ENCODE results near the gene CNTNAP1. TPM values are rescaled to one million over a fixed set of nuclear protein-coding genes. Genes with fewer than 3 reads are reported as not detected.

The CNTNAP1 gene
- total and polyA plus RNA-seq, 9 of the 15 experiments (the other 6 are each of a cell fraction or from before 2014, with no cell fraction given): 0.10 to 1.8 (median 0.62) TPM

GRCh38 chr17:42677921-42678781 is 4.2 kb upstream of the CNTNAP1 start (continued):
- TF ChIP-seq TEAD2 (tag; IDR thresholded peaks at IDR 0.05): no peak
- TF ChIP-seq BRD4 (IDR thresholded peaks at IDR 0.05): no peak
- TF ChIP-seq ZNF324 (CRISPR knock-in tag; IDR thresholded peaks at IDR 0.05): no peak
- no peak for TF ChIP-seq HLTF (IDR thresholded peaks at IDR 0.05)
- TF ChIP-seq RBM25 (IDR thresholded peaks at IDR 0.05; ENCODE audit: low read depth, low read length, severe bottlenecking): no peak
- 0 out of 2 replicates have a peak, but pooled peaks have one; percentile 48 for TF ChIP-seq CBX1 (IDR thresholded peaks at IDR 0.05; ENCODE audit: low read depth)
- TF ChIP-seq, protein P1, sequence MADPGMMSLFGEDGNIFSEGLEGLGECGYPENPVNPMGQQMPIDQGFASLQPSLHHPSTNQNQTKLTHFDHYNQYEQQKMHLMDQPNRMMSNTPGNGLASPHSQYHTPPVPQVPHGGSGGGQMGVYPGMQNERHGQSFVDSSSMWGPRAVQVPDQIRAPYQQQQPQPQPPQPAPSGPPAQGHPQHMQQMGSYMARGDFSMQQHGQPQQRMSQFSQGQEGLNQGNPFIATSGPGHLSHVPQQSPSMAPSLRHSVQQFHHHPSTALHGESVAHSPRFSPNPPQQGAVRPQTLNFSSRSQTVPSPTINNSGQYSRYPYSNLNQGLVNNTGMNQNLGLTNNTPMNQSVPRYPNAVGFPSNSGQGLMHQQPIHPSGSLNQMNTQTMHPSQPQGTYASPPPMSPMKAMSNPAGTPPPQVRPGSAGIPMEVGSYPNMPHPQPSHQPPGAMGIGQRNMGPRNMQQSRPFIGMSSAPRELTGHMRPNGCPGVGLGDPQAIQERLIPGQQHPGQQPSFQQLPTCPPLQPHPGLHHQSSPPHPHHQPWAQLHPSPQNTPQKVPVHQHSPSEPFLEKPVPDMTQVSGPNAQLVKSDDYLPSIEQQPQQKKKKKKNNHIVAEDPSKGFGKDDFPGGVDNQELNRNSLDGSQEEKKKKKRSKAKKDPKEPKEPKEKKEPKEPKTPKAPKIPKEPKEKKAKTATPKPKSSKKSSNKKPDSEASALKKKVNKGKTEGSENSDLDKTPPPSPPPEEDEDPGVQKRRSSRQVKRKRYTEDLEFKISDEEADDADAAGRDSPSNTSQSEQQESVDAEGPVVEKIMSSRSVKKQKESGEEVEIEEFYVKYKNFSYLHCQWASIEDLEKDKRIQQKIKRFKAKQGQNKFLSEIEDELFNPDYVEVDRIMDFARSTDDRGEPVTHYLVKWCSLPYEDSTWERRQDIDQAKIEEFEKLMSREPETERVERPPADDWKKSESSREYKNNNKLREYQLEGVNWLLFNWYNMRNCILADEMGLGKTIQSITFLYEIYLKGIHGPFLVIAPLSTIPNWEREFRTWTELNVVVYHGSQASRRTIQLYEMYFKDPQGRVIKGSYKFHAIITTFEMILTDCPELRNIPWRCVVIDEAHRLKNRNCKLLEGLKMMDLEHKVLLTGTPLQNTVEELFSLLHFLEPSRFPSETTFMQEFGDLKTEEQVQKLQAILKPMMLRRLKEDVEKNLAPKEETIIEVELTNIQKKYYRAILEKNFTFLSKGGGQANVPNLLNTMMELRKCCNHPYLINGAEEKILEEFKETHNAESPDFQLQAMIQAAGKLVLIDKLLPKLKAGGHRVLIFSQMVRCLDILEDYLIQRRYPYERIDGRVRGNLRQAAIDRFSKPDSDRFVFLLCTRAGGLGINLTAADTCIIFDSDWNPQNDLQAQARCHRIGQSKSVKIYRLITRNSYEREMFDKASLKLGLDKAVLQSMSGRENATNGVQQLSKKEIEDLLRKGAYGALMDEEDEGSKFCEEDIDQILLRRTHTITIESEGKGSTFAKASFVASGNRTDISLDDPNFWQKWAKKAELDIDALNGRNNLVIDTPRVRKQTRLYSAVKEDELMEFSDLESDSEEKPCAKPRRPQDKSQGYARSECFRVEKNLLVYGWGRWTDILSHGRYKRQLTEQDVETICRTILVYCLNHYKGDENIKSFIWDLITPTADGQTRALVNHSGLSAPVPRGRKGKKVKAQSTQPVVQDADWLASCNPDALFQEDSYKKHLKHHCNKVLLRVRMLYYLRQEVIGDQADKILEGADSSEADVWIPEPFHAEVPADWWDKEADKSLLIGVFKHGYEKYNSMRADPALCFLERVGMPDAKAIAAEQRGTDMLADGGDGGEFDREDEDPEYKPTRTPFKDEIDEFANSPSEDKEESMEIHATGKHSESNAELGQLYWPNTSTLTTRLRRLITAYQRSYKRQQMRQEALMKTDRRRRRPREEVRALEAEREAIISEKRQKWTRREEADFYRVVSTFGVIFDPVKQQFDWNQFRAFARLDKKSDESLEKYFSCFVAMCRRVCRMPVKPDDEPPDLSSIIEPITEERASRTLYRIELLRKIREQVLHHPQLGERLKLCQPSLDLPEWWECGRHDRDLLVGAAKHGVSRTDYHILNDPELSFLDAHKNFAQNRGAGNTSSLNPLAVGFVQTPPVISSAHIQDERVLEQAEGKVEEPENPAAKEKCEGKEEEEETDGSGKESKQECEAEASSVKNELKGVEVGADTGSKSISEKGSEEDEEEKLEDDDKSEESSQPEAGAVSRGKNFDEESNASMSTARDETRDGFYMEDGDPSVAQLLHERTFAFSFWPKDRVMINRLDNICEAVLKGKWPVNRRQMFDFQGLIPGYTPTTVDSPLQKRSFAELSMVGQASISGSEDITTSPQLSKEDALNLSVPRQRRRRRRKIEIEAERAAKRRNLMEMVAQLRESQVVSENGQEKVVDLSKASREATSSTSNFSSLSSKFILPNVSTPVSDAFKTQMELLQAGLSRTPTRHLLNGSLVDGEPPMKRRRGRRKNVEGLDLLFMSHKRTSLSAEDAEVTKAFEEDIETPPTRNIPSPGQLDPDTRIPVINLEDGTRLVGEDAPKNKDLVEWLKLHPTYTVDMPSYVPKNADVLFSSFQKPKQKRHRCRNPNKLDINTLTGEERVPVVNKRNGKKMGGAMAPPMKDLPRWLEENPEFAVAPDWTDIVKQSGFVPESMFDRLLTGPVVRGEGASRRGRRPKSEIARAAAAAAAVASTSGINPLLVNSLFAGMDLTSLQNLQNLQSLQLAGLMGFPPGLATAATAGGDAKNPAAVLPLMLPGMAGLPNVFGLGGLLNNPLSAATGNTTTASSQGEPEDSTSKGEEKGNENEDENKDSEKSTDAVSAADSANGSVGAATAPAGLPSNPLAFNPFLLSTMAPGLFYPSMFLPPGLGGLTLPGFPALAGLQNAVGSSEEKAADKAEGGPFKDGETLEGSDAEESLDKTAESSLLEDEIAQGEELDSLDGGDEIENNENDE (IDR thresholded peaks at IDR 0.05; ENCODE audit: low read depth, low read length): no peak
- TF ChIP-seq ZNF174 (CRISPR knock-in tag; IDR thresholded peaks at IDR 0.05): no peak
- no peak for TF ChIP-seq HNRNPUL1 (IDR thresholded peaks at IDR 0.05; ENCODE audit: low read length)
- TF ChIP-seq PHF20 (IDR thresholded peaks at IDR 0.05; ENCODE audit: partially characterized antibody): no peak
- TF ChIP-seq ZNF146 (CRISPR knock-in tag; IDR thresholded peaks at IDR 0.05; ENCODE audit: unreplicated experiment): no peak
- TF ChIP-seq, protein P2, sequence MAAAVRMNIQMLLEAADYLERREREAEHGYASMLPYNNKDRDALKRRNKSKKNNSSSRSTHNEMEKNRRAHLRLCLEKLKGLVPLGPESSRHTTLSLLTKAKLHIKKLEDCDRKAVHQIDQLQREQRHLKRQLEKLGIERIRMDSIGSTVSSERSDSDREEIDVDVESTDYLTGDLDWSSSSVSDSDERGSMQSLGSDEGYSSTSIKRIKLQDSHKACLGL (CRISPR knock-in tag; IDR thresholded peaks at IDR 0.05; ENCODE audit: borderline replicate concordance, poor library complexity, severe bottlenecking): no peak
- no peak for TF ChIP-seq NONO (IDR thresholded peaks at IDR 0.05; ENCODE audit: low read depth in 2 of 2, low read length in 1 of 2)
- TF ChIP-seq EP400 (IDR thresholded peaks at IDR 0.05): 0 out of 2 replicates have a peak, but pooled peaks have one; percentile 40
- TF ChIP-seq THRAP3 (IDR thresholded peaks at IDR 0.05; ENCODE audit: borderline replicate concordance): no peak
- TF ChIP-seq ZC3H4 (CRISPR knock-in tag; IDR thresholded peaks at IDR 0.05; ENCODE audit: borderline replicate concordance): no peak

All from K562 (cell line).